ENCODE data around the gene ACTN1. TPM values are rescaled to one million over a fixed set of nuclear protein-coding genes. Genes with fewer than 3 reads are reported as not detected.

ACTN1 gene
- total RNA-seq, 3 donors from 2014 or later (not counting 1 experiment from before 2014, with no cell fraction given) = 14.9 to 39.5 (median 19.6) TPM

- Mint-ChIP-seq H3K4me3 (no peak overlapping the region), H3K27me3 (ENCODE audit: low read depth in 2 of 2) (no peaks in the 10 kb centered on the region), H3K9me3 (no peaks in the 10 kb centered on the region), H3K36me3 (no peaks in the 10 kb centered on the region), H3K4me1 (peaks cover 11 to 24% of the 10 kb centered on the region in 2 donors), H3K27ac (no peak overlapping the region)
- Histone ChIP-seq H3K9me3 (ENCODE audit: control insufficient read depth, insufficient read depth, low read length) (no peaks in the 10 kb centered on the region), H3K27ac (ENCODE audit: low read length) (no peak overlapping the region), H3K36me3 (ENCODE audit: control insufficient read depth, insufficient read depth, low read length) (no peaks in the 10 kb centered on the region), H3K4me1 (ENCODE audit: control insufficient read depth, insufficient read depth, low read length) (peaks cover 11% of the 10 kb centered on the region), H3K27me3 (ENCODE audit: control insufficient read depth, insufficient read depth, low read length) (no peaks in the 10 kb centered on the region), H3K4me3 (ENCODE audit: low read length) (no peak overlapping the region)
- ATAC-seq (no peak), DNase-seq (no peak)
- no peak for TF ChIP-seq CTCF (IDR thresholded peaks at IDR 0.05)
- intact Hi-C loops (cut with micrococcal nuclease) = no loop called here
- WGBS (ENCODE audit: insufficient coverage) = 81% methylated on average over 5 of the region's 5 CpGs
Observed at GRCh38 chr14:68941820-68942219, 37.3 kb downstream of the ACTN1 start.

GRCh38 chr14:68940614-68941185, 38.4 kb downstream of the ACTN1 start:
- Mint-ChIP-seq H3K27me3 (ENCODE audit: low read depth in 2 of 2) (no peaks in the 10 kb centered on the region), H3K27ac (no peak overlapping the region), H3K36me3 (no peaks in the 10 kb centered on the region), H3K4me1 (peaks cover 11 to 20% of the 10 kb centered on the region in 2 donors), H3K4me3 (no peak overlapping the region), H3K9me3 (no peaks in the 10 kb centered on the region)
- no peak overlapping the region for H3K27ac ChIP-seq (ENCODE audit: low read length)
- TF ChIP-seq CTCF (IDR thresholded peaks at IDR 0.05) = no peak
- H3K4me3 ChIP-seq (ENCODE audit: low read length) = no peak overlapping the region
- no peak for ATAC-seq
- intact Hi-C loops (cut with micrococcal nuclease) = no loop called here
- peaks cover 11% of the 10 kb centered on the region for H3K4me1 ChIP-seq (ENCODE audit: control insufficient read depth, insufficient read depth, low read length)
- H3K36me3 ChIP-seq (ENCODE audit: control insufficient read depth, insufficient read depth, low read length) = no peaks in the 10 kb centered on the region
- no peaks in the 10 kb centered on the region for H3K27me3 ChIP-seq (ENCODE audit: control insufficient read depth, insufficient read depth, low read length)
- WGBS (ENCODE audit: insufficient coverage) = 90% methylated on average over 3 of the region's 3 CpGs
- no peaks in the 10 kb centered on the region for H3K9me3 ChIP-seq (ENCODE audit: control insufficient read depth, insufficient read depth, low read length)
- DNase-seq = no peak

GRCh38 chr14:68939893-68940613, 39.0 kb downstream of the ACTN1 start:
- TF ChIP-seq CTCF (IDR thresholded peaks at IDR 0.05) = no peak
- no peak for DNase-seq
- no peaks in the 10 kb centered on the region for H3K9me3 ChIP-seq (ENCODE audit: control insufficient read depth, insufficient read depth, low read length)
- H3K27ac ChIP-seq (ENCODE audit: low read length) = no peak overlapping the region
- intact Hi-C loops (cut with micrococcal nuclease) = no loop called here
- Mint-ChIP-seq H3K4me1 (peaks cover 8 to 13% of the 10 kb centered on the region in 2 donors), H3K4me3 (no peak overlapping the region), H3K36me3 (no peaks in the 10 kb centered on the region), H3K27ac (no peak overlapping the region), H3K27me3 (ENCODE audit: low read depth in 2 of 2) (no peaks in the 10 kb centered on the region), H3K9me3 (no peaks in the 10 kb centered on the region)
- H3K27me3 ChIP-seq (ENCODE audit: control insufficient read depth, insufficient read depth, low read length) = no peaks in the 10 kb centered on the region
- H3K36me3 ChIP-seq (ENCODE audit: control insufficient read depth, insufficient read depth, low read length) = no peaks in the 10 kb centered on the region
- no peak overlapping the region for H3K4me3 ChIP-seq (ENCODE audit: low read length)
- peaks cover 9% of the 10 kb centered on the region for H3K4me1 ChIP-seq (ENCODE audit: control insufficient read depth, insufficient read depth, low read length)
- 91% methylated on average over 9 of the region's 9 CpGs for WGBS (ENCODE audit: insufficient coverage)
- ATAC-seq = no peak
